ENCODE measurements around the gene SAP25.

GRCh38 chr7:100584683-100585510 is 11.2 kb upstream of the SAP25 start:
- TF ChIP-seq, protein P1, sequence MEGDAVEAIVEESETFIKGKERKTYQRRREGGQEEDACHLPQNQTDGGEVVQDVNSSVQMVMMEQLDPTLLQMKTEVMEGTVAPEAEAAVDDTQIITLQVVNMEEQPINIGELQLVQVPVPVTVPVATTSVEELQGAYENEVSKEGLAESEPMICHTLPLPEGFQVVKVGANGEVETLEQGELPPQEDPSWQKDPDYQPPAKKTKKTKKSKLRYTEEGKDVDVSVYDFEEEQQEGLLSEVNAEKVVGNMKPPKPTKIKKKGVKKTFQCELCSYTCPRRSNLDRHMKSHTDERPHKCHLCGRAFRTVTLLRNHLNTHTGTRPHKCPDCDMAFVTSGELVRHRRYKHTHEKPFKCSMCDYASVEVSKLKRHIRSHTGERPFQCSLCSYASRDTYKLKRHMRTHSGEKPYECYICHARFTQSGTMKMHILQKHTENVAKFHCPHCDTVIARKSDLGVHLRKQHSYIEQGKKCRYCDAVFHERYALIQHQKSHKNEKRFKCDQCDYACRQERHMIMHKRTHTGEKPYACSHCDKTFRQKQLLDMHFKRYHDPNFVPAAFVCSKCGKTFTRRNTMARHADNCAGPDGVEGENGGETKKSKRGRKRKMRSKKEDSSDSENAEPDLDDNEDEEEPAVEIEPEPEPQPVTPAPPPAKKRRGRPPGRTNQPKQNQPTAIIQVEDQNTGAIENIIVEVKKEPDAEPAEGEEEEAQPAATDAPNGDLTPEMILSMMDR (IDR thresholded peaks at IDR 0.05; ENCODE audit: low read length), result no peak
- TF ChIP-seq EZH2 (optimal IDR thresholded peaks at IDR 0.05; ENCODE audit: low read depth, low read length) (no peak), EZH2phosphoT487 (IDR thresholded peaks at IDR 0.05; ENCODE audit: low read length) (no peak)

All from MM.1S (cell line).